ENCODE data around the gene PREX1. TPM values are rescaled to one million over a fixed set of nuclear protein-coding genes. Genes with fewer than 3 reads are reported as not detected.

Gene PREX1
- polyA plus RNA-seq, 1 donor = 18.2 TPM

- no peak for DNase-seq (ENCODE audit: low read depth)
Measured at GRCh38 chr20:48795732-48796131, 32.1 kb downstream of the PREX1 start.

- no peak for DNase-seq (ENCODE audit: low read depth)
Measured at GRCh38 chr20:48794816-48795457, 32.9 kb downstream of the PREX1 start.

GRCh38 chr20:48794360-48794759 lies 33.4 kb downstream of the PREX1 start:
- no peak for DNase-seq (ENCODE audit: low read depth)

- no peak for DNase-seq (ENCODE audit: low read depth)
Measured at GRCh38 chr20:48793776-48794175, 34.0 kb downstream of the PREX1 start.

- DNase-seq (ENCODE audit: low read depth) = no peak
Measured at GRCh38 chr20:48791666-48792071, 36.1 kb downstream of the PREX1 start.

- no peak for DNase-seq (ENCODE audit: low read depth)
Measured at GRCh38 chr20:48791014-48791413, 36.8 kb downstream of the PREX1 start.

GRCh38 chr20:48790473-48791003 lies 37.3 kb downstream of the PREX1 start:
- no peak for DNase-seq (ENCODE audit: low read depth)

GRCh38 chr20:48789781-48790472 lies 37.9 kb downstream of the PREX1 start:
- no peak for DNase-seq (ENCODE audit: low read depth)

- no peak for DNase-seq (ENCODE audit: low read depth)
Measured at GRCh38 chr20:48789185-48789668, 38.6 kb downstream of the PREX1 start.

GRCh38 chr20:48788486-48789072 lies 39.2 kb downstream of the PREX1 start:
- no peak for DNase-seq (ENCODE audit: low read depth)

- no peak for DNase-seq (ENCODE audit: low read depth)
Measured at GRCh38 chr20:48787861-48788375, 39.9 kb downstream of the PREX1 start.

- DNase-seq (ENCODE audit: low read depth) = no peak
Measured at GRCh38 chr20:48786951-48787705, 40.7 kb downstream of the PREX1 start.

GRCh38 chr20:48785801-48786200 lies 42.0 kb downstream of the PREX1 start:
- DNase-seq (ENCODE audit: low read depth) = no peak

GRCh38 chr20:48785256-48785655 lies 42.5 kb downstream of the PREX1 start:
- no peak for DNase-seq (ENCODE audit: low read depth)

GRCh38 chr20:48784273-48784641 lies 43.5 kb downstream of the PREX1 start:
- DNase-seq (ENCODE audit: low read depth) = no peak

GRCh38 chr20:48783533-48784272 lies 44.1 kb downstream of the PREX1 start:
- DNase-seq (ENCODE audit: low read depth) = no peak

- DNase-seq (ENCODE audit: low read depth) = no peak
Measured at GRCh38 chr20:48782901-48783308, 44.9 kb downstream of the PREX1 start.

- no peak for DNase-seq (ENCODE audit: low read depth)
Measured at GRCh38 chr20:48782053-48782452, 45.7 kb downstream of the PREX1 start.

GRCh38 chr20:48781634-48782033 lies 46.2 kb downstream of the PREX1 start:
- no peak for DNase-seq (ENCODE audit: low read depth)

GRCh38 chr20:48779435-48779834 lies 48.4 kb downstream of the PREX1 start:
- no peak for DNase-seq (ENCODE audit: low read depth)

- no peak for DNase-seq (ENCODE audit: low read depth)
Measured at GRCh38 chr20:48777821-48778220, 50.0 kb downstream of the PREX1 start.
